Fibroblast of lung (primary cell): ENCODE results near the gene ATP23. TPM values are rescaled to one million over a fixed set of nuclear protein-coding genes. Genes with fewer than 3 reads are reported as not detected.

Experiments
- DNase-seq, 2 donors: peaks; one replicate each; pipeline versions ENCODE4 v3.0.0 to v3.0.0-alpha.2; 2010; ENCODE audit warnings: low read depth in 2 of 2
- H2AFZ ChIP-seq: 2 replicates; pipeline ENCODE4 v1.5.1; 2012; ENCODE audit warnings: low read length, control low read depth, inconsistent platforms
- H3K27ac ChIP-seq: 2 replicates; pipeline ENCODE4 v1.5.1; 2011; ENCODE audit warnings: low read length, control low read depth; ENCODE audit not compliant: insufficient read depth
- H3K27me3 ChIP-seq: 2 replicates; pipeline ENCODE4 v1.5.1; 2011; ENCODE audit warnings: mild to moderate bottlenecking, low read length; ENCODE audit not compliant: control insufficient read depth, insufficient read depth
- H3K36me3 ChIP-seq: 2 replicates; pipeline ENCODE4 v1.5.1; 2011; ENCODE audit warnings: low read length; ENCODE audit not compliant: control insufficient read depth, insufficient read depth
- H3K4me1 ChIP-seq: 2 replicates; pipeline ENCODE4 v1.5.1; 2011; ENCODE audit warnings: low read length; ENCODE audit not compliant: control insufficient read depth, insufficient read depth; ENCODE audit errors: extremely low read depth
- H3K4me2 ChIP-seq: 2 replicates; pipeline ENCODE4 v1.5.1; 2011; ENCODE audit warnings: low read length, control low read depth; ENCODE audit not compliant: insufficient read depth; ENCODE audit errors: extremely low read depth
- H3K4me3 ChIP-seq, 4 experiments: fragments of 200-600 bp in 1 of 4; sonication (generic) in 1 of 4; replicated peaks in 1 of 4; 2 replicates each; pipeline ENCODE4 v1.5.1; 2011 to 2016; ENCODE audit warnings: low read length in 4 of 4, low read depth in 3 of 4, mild to moderate bottlenecking in 3 of 4, control low read depth in 2 of 4, inconsistent platforms in 1 of 4, mixed read lengths in 1 of 4; ENCODE audit not compliant: insufficient read depth in 1 of 4; ENCODE audit errors: control extremely low read depth in 1 of 4
- H3K79me2 ChIP-seq: 2 replicates; pipeline ENCODE4 v1.5.1; 2012; ENCODE audit warnings: mild to moderate bottlenecking, low read length, inconsistent platforms; ENCODE audit not compliant: control insufficient read depth, insufficient read depth
- H3K9ac ChIP-seq: 2 replicates; pipeline ENCODE4 v1.5.1; 2011; ENCODE audit warnings: mild to moderate bottlenecking, low read length, control low read depth; ENCODE audit not compliant: insufficient read depth
- H3K9me3 ChIP-seq: 2 replicates; pipeline ENCODE4 v1.5.1; 2012; ENCODE audit warnings: low read depth, low read length; ENCODE audit not compliant: control insufficient read depth, insufficient read depth
- H4K20me1 ChIP-seq: 2 replicates; pipeline ENCODE4 v1.5.1; 2011; ENCODE audit warnings: low read length; ENCODE audit not compliant: control insufficient read depth, insufficient read depth; ENCODE audit errors: extremely low read depth
- CTCF ChIP-seq, 2 donors: IDR thresholded peaks in 1 of 2; conservative IDR thresholded peaks in 1 of 2; 1 replicate in 1 of 2; 2 replicates in 1 of 2; pipeline ENCODE4 v1.5.1; 2011 to 2012; ENCODE audit warnings: low read length in 2 of 2, control low read depth in 1 of 2, inconsistent platforms in 1 of 2, low read depth in 1 of 2, mild to moderate bottlenecking in 1 of 2
- EZH2 ChIP-seq: IDR thresholded peaks from 2 replicates; pipeline ENCODE4 v1.5.1; 2012; ENCODE audit warnings: low read length, control low read depth, mild to moderate bottlenecking; ENCODE audit errors: missing control alignments
- polyA plus RNA-seq, 2 donors: library from polyadenylated mRNA; depleted of rRNA in 1 of 2; stranded (reverse) in 1 of 2; unstranded in 1 of 2; fragments of >200 nt; gene quantifications; 2 replicates each; pipeline ENCODE4 v1.2.1, GENCODE V29; 2011 to 2012; ENCODE audit warnings: missing spikeins in 1 of 2
- total RNA-seq: library from RNA; depleted of rRNA; stranded (reverse); fragments of >200 nt; gene quantifications from 2 replicates; pipeline ENCODE4 v1.2.1, GENCODE V29; 2014

Gene ATP23
- total and polyA plus RNA-seq, 2 donors (not counting 1 experiment from before 2014, with no cell fraction given), result 4.8 to 9.4 TPM

GRCh38 chr12:57952766-57953165, 11.4 kb downstream of the ATP23 start:
- H3K9me3 ChIP-seq, result no peaks in the 10 kb centered on the region
- no peak overlapping the region for H3K4me2 ChIP-seq
- no peak overlapping the region for H2AFZ ChIP-seq
- H3K4me1 ChIP-seq, result no peaks in the 10 kb centered on the region
- no peaks in the 10 kb centered on the region for H3K36me3 ChIP-seq
- no peaks in the 10 kb centered on the region for H3K27me3 ChIP-seq
- TF ChIP-seq EZH2, result no peak
- TF ChIP-seq CTCF (conservative IDR thresholded peaks at IDR 0.05 in 1 of 2, IDR thresholded peaks at IDR 0.05 in 1 of 2; ENCODE audit: low read depth in 1 of 2, low read length in 2 of 2), result no peak
- no peak overlapping the region for H3K4me3 ChIP-seq
- no peak overlapping the region for H3K27ac ChIP-seq
- no peak for DNase-seq
- no peak overlapping the region for H3K9ac ChIP-seq
- no peaks in the 10 kb centered on the region for H3K79me2 ChIP-seq
- H4K20me1 ChIP-seq, result no peaks in the 10 kb centered on the region

- no peaks in the 10 kb centered on the region for H3K79me2 ChIP-seq
- TF ChIP-seq EZH2 (no peak), CTCF (conservative IDR thresholded peaks at IDR 0.05 in 1 of 2, IDR thresholded peaks at IDR 0.05 in 1 of 2; ENCODE audit: low read depth in 1 of 2, low read length in 2 of 2) (no peak)
- no peaks in the 10 kb centered on the region for H3K4me1 ChIP-seq
- no peaks in the 10 kb centered on the region for H3K27me3 ChIP-seq
- no peak overlapping the region for H3K4me3 ChIP-seq
- H3K27ac ChIP-seq, result no peak overlapping the region
- DNase-seq, result no peak
- no peaks in the 10 kb centered on the region for H3K36me3 ChIP-seq
- H3K9ac ChIP-seq, result no peak overlapping the region
- no peak overlapping the region for H2AFZ ChIP-seq
- H3K4me2 ChIP-seq, result no peak overlapping the region
- H3K9me3 ChIP-seq, result no peaks in the 10 kb centered on the region
- H4K20me1 ChIP-seq, result no peaks in the 10 kb centered on the region
Measured at GRCh38 chr12:57954768-57955167, 13.4 kb downstream of the ATP23 start.

DNA sequence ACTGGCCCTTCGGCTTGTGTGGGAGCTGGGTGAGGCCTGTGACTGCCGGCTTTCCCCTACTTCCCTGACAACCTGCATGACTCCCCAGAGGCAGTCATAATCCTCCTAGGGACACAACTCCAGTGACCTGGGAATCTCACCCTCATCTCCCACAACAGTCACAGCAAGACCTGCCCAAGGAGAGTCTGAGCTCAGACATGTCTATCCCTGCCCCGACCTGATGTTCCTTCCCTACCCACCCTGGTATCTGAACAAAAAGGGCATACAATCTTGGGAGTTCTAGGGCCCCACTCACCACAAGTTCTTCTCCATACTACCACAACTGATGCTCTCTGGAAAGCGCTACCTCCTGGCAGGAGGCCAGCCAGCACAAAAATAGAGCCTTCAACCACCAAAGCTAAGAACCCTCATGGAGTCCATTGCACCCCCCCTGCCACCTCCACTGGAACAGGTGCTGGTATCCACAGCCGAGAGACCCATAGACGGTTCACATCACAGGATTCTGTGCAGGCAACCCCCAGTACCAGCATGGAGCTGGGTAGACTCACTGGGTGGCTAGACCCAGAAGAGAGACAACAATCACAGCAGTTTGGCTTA, 16.8 kb downstream of the ATP23 start:
- Histone ChIP-seq H3K4me2 (no peak overlapping the region), H3K27me3 (no peaks in the 10 kb centered on the region), H3K27ac (no peak overlapping the region), H3K9ac (no peak overlapping the region), H3K36me3 (no peaks in the 10 kb centered on the region), H3K9me3 (no peaks in the 10 kb centered on the region), H3K79me2 (no peaks in the 10 kb centered on the region), H3K4me3 (no peak overlapping the region), H3K4me1 (no peaks in the 10 kb centered on the region), H4K20me1 (no peaks in the 10 kb centered on the region), H2AFZ (no peak overlapping the region)
- no peak for DNase-seq
- no peak for TF ChIP-seq CTCF (conservative IDR thresholded peaks at IDR 0.05 in 1 of 2, IDR thresholded peaks at IDR 0.05 in 1 of 2; ENCODE audit: low read depth in 1 of 2, low read length in 2 of 2)
- TF ChIP-seq EZH2, result no peak
